PC-9 (cell line): ENCODE data around the gene MED16.

Experiments used
- EZH2 ChIP-seq: fragments of 200-600 bp; sonication (generic); IDR thresholded peaks from 2 replicates; pipeline ENCODE4 v1.8.0; 2017; ENCODE audit warnings: antibody characterized with exemption, low read depth
- TF ChIP-seq, protein P1 (sequence below): fragments of 200-600 bp; sonication (generic); conservative IDR thresholded peaks from 2 replicates; pipeline ENCODE4 v1.6.1; 2017; ENCODE audit warnings: mixed run types, antibody characterized with exemption, mild to moderate bottlenecking, moderate library complexity

DNA sequence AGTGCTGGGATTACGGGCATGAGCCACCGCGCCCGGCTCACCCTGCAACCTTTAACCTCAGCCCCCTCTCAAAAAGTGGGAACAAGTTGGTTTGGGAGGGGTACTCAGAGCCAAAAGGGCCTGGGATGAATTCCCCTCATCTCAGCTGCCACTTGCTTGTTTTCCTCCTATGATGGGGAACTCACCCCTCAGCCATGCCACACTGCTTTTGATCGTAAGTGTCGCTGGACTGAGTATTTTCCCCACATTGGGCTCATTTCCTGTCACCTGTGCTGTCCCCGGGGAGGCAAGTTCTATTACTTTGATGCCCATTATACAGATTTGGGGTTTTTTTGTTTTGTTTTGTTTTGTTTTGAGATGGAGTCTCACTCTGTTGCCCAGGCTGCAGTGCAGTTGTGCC, 13.5 kb upstream of the MED16 start:
- TF ChIP-seq, protein P1, sequence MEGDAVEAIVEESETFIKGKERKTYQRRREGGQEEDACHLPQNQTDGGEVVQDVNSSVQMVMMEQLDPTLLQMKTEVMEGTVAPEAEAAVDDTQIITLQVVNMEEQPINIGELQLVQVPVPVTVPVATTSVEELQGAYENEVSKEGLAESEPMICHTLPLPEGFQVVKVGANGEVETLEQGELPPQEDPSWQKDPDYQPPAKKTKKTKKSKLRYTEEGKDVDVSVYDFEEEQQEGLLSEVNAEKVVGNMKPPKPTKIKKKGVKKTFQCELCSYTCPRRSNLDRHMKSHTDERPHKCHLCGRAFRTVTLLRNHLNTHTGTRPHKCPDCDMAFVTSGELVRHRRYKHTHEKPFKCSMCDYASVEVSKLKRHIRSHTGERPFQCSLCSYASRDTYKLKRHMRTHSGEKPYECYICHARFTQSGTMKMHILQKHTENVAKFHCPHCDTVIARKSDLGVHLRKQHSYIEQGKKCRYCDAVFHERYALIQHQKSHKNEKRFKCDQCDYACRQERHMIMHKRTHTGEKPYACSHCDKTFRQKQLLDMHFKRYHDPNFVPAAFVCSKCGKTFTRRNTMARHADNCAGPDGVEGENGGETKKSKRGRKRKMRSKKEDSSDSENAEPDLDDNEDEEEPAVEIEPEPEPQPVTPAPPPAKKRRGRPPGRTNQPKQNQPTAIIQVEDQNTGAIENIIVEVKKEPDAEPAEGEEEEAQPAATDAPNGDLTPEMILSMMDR = no peak
- no peak for TF ChIP-seq EZH2
